Measurements from ENCODE around the gene DAP3.
"Not testable (repeated sequence)": the region's sequence is repeated elsewhere in the genome, so short reads cannot be mapped to it uniquely, and the experiment has no call there.

Gene DAP3

DNA sequence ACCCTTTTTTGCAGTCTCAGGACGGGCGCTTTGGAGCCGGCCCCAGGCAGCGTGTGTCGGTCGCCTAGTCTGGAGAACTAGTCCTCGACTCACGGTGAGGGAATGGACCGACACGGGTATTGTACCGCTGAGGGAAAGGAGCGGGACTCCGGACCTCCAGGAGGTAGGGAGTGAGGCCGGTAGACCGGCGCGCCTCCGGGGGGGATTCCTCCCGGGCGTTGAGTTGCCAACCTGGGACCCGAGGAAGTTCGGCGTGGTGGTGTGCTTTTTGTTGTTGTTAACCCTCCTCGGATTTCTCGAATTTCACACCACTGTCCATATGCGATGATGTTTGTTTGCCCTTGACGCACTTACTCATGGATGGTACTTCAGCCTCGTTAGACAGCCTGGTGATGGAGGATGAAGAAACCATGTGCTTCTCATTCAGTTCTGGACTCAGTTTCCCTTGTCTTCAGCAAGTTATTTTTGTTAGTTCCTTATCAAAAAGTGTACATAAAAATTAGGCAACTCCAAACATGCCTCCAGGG, at the start of gene DAP3:
Gene DAP3 (plus strand): TSS at position 11 of the 527 bp plus-strand sequence. CDS start 20,689 bp downstream, outside the sequence.
- DNase-seq: not testable (repeated sequence)

DNA sequence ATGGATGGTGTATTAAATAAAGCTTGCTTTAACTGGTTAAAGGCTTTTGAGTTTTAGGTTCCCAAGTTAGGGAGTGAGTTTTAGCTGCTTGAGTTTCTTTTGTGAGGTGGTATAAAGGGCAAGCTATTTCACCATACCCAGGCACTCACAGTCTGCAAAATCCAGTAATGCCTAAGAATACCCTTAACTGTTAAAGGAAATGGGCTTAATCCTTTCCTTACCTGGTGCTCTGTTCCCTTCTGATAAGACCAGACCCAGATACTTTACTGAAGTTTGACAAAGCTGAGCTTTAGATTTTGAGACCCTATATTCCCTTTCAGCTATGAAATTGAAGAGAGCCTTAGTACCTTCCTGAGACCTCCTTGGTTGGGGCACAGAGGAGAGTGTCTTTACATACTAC, 48.5 kb upstream of the DAP3 start:
- no peak for DNase-seq

DNA sequence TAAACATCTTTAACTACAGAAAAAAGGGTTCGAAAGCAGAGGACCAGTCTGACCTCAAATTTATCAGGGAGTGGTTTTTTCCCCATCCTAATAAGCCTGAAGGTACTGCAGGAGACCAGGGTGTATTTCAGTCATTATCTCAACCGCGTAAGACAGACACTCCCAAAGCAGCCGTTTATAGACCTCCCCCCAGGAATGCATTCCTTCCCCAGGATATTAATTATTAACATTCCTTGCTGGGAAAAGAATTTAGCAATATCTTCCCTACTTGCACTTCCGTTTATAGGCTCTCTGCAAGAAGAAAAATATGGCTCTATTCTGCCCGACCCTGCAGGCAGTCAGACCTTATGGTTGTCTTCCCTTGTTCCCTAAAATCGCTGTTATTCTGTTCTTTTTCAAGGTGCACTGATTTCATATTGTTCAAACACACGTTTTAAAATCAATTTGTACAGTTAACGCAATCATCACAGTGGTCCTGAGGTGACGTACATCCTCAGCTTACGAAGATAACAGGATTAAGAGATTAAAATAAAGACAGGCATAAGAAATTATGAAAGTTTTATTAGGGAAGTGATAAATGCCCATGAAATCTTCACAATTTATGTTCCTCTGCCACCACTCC, 46.2 kb upstream of the DAP3 start:
- DNase-seq: not testable (repeated sequence)

DNA sequence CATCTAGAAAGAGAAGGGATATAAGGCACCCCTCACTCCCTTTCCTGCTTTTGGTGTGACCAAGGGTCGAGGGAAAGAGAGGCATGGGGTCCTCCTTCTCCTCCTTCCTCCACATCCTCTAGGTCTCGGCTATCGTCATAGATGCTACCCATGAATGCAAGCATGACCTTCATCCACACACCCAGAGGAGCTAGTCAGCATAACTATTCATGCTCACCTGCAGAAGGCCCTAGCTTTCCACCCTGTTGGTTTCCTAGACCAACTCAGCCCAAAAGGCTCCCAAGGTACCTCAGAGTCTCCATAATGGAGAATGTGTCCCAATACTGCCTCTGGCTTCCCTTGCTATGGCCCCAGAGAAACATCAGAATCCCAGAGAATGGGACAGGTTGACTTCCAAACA, 45.7 kb upstream of the DAP3 start:
- no peak for DNase-seq

DNA sequence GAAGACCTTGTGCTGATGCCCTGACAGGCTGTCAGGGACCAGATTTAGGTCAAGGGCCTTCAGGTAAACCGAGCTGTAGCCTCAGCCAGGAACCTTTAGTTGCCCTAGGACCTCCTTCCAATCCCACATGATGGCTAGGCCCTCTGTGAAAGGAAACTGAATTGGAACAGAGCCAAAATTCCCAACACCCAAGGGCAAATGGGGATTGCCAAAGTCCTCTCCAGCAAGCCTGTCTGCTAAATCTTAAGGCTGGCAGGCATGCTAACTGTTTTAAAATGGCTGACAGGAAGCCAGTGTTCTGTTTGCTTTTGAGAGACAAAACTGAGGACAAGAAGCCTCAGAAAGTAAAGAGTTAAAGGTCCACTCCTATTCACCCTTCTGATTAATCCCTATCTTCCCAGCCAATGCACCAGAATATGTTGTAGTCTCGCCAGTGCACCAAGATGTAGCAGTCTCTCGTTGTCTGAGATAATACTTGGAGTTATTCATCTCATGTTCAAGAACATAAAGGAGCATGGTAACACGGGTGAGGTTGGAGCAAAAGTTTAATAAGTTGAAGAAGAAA, 43.8 kb upstream of the DAP3 start:
- no peak for DNase-seq

DNA sequence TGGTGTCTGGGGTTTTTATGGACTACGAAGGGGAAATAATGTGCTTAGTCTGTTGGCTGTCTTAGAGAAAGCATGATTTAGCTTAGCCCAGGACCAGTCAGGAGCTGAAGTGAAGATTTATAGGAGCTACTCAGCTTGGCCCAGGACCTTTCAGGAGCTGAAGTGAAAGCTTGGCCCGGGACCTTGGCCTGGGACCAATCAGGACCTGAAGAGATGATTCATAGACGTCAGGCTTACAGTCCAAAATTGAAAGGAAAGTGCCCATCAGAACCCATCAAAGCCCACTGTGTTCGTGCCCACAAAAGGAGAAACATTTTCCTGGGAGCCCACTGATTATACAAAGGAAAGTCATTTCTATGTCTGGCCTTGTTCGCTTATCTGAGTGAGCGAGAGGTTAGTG, 43.2 kb upstream of the DAP3 start:
- no peak for DNase-seq

DNA sequence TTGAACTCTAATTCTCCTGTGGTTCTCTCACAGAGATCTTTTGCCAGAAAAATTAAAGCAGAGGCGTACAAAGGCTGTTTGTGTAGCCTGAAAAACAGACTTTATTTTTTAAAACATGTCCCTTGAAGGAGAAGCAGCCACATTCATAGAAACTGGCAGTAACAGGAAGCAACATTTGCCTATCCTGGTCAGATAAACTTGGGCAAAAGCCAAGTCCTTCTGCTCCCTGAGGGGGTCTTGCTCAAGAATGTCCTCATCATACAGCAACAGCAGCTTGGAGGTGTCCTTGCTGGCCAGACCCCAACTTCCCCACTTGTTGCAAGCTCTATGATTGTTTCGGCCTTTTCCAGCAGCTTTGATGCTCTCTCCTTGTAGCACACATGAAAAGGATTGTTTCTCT, 42.6 kb upstream of the DAP3 start:
- DNase-seq: no peak

DNA sequence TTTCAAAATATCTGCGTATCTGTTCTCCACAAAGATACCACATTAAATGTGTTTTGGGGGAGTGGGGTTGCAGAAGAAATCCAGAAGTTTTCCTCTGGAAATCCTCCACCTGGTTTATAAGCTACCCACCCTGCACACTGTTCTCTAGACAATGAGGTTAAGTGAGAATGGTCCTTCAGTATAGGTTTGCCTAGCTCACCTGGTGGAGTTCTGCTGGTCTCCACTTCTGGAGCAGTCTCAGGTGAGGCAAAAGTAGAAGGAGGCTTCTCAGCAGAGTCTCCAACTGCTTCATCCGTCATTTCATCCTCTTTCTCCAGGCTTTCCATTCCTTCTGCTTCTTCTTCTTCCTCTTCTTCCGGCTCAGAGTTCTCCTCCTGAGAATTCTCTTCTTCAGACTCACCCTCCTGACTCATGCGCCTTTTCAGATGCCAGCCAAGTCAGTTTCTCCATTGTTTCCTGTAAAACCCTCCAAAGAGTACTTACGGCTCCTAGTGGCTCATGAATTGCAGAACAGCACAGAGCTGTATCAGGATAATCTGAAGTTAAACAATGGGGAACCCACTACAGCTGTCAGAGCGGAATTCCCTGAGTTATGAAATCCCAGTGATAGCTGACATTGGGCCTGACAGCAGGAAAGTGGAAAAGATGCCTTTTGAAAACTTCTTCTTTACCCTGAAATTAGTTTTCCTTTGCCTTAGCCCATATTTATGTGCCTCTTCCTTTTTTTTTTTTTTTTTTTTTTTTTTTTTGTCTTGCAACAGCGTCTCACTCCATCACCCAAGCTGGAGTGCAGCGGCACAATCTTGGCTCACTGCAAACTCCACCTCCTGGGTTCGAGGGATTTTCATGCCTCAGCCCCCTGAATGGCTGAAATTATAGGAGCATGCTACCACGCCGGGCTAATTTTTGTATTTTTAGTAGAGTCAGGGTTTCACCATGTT, 40.4 kb upstream of the DAP3 start:
- peak; percentile 15 for DNase-seq

DNA sequence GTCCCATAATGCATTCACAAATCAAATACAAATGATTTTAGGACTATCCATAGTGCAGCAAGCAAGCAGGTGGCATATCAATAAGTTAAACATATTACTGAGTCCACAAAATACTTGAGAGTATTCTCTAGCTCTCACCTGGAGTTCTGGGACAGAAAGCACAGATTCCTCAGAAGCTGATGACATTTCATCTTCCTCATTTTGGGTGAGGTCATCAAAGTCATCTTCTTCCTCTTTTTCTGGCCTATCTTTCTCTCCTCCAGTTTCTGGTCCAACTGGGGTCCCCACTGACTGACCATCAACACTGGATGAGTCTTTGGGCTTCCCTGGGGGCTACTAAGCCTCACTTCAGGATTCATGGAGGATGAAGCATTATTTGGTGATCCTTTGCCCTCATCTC, 39.2 kb upstream of the DAP3 start:
- no peak for DNase-seq

DNA sequence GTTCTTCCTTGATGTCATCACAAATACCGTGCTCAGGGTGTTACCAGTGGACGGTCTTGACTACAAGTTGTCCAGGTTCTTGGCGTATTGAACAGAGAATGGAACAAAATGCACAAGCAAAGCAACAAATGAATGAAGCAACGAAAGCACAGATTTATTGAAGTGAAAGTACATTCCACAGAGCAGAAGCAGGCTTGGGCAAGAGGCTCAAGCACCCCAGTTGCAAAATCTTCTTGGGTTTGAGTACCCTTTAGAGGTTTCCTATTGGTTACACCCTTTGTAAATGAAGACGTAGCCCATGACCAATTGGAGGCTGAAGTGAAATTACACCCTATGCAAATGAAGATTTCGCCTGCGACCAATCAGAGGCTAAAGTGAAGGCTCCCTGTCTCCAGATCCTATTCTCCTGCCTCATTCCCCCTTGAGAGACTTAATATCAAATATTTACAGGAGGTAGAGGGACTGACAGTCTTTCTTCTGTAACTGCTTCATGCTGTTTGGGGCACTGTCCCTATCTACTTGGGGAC, 38.6 kb upstream of the DAP3 start:
- DNase-seq: no peak

DNA sequence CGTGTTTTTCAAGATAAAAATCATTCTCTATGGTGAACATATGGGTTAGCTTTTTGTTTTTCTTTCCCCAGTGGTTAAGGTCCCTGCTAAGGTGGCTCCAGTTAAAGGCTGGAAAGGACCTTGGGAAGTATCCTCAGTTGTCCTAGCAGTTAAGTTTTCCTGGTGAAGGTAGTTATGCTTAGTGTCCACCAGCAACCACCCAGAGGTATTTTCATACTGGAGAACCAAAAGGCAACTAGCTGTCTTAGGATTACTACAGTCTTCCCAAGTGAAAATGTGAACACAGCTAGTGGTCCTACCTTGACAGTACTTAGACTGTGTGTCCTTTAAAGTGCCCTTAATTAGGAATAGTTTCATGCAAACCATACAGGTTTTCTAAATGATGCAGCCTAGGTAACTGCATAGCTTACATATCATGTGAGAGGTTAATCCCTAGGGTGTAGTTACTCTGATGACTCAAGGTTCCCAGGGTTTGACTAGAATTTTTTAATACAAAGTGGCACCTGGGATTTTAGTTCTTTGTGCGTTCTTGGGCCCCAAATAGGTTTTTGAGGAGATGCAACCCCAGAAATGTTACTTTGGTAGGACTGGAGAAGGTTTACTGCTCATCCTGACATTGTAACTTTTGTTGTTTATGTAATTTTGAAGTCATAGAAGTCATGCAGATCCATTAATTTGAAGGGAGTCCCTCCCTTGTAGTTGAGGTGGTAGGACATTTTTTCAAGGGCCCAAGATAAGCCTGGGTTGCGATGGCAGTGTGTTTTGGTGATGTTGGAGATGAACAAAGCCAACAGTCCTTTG, 36.8 kb upstream of the DAP3 start:
- DNase-seq: no peak

DNA sequence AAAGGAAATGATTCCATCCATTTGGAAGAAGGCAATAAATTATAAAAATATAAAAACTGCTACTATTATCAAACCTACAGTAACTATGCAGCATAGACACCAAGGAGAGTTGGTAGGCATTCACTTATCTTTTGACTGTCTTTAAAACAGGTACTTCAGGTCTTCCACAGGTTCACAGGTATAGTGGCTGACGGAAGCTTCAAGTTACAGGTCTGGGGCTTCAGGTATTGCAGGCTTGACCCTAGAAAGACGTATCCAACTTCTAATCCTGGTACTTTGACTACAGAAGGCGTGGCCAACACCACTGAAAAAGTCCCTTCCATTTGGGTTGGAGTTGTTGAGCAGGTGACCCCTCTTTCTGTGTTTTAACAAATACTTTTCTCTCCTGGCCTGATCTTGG, 35.9 kb upstream of the DAP3 start:
- DNase-seq: no peak

DNA sequence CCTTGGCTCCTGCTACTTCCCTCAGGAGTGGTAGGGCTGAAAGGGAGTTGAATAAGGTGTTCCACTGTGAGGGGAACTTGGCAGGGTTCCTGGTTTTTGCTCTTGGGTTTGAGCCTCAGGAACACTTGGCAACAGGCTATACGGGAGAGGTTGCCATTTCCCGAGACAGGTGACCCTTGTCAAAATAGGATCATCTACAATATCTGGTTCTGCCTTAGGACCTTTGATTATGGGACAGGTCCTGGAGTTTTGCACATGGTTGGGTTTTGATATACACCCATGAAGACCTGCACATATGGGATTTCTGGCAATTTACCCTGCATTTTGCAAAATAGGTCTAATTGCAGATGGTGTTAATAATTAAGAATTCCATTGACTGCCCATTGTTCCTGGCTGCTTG, 31.4 kb upstream of the DAP3 start:
- DNase-seq: no peak

DNA sequence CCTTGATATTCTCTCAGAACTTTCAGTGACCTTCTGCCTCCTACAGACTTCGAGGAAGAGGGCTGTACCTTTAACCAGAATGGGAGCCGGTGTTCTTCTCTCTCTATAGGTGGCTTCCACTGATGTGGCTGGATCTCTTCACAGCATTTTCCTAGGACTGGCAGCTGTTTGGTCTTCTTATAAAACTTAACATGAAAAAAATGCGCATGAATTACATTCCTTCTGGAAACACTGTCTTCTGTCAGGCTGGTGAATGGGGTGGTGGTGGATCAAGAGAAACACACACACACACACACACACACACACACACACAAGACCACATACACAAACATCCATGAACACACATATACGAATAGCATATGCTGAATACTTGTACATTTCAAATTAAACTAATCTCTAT, 27.7 kb upstream of the DAP3 start:
- not testable (repeated sequence) for DNase-seq

DNA sequence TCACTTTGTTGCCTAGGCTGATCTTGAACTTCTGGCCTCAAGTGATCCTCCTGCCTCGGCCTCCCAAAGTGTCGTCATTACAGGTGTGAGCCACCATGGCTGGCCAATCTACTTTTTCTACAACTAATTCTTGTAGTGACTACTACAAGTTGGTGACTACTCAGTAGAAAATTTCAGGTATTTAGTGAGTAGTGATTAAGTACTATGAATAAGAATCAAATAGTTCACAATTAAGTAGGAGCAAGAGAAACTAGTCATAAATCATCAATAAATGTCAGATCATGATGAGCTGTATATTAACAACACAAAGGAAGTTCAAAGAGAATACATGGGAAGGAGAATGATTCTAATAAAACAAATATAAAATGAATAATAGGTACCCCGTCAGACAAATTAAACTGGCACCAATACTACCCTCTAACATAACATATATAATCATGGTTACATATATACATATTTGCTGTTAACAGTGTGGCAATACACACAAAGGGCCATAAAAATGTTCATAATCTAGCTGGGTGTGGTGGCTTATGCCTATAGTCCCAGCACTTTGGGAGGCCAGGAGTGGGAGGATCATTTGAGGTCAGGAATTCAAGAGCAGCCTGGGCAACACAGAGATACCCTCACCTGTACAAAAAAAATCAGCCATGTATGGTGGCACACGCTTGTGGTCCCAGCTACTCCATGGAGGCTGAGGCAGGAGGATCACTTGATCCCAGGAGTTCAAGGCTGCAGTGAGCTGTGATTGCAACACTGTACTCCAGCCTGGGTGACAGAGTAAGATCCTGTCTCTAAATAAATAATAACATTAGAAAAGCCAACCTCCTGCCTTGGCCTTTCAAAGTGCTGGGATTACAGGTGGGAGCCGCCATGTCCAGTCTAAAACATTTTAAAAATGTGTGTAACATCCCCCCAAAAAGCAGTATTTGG, 19.4 kb upstream of the DAP3 start:
- DNase-seq: no peak

DNA sequence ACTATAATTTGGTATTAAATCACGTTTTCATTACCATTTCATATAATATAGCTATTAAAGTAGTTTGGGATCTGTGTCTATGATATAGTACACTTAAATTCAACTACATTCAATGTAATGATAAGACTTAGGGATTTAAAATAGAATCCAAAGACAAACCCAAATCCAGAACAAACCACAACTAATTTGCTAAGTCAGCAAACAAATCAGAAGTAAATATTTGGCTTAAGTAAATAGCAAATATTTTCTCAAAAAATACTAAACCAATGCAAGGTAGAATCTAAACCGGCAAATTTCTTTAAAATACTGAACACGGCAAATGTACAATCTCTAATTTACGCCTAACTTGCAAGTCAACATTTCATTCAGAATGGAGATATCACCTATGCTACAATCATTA, 17.1 kb upstream of the DAP3 start:
- DNase-seq: no peak

DNA sequence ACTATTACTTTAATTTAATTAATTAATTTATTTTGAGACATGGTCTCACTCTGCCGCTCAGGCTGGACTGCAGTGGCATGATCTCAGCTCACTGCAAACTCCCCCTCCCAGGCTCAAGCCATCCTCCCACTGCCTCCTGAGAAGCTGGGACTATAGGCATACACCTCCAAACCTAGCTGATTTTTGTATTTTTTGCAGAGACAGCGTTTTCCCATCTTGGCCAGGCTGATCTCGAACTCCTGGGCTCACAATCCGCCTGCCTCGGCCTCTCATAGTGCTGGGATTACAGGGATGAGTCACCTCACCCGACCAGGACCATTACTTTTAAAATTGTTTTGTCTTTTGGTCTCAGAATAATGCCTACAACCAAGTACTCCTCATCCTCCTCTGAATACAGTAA, 15.9 kb upstream of the DAP3 start:
- no peak for DNase-seq

DNA sequence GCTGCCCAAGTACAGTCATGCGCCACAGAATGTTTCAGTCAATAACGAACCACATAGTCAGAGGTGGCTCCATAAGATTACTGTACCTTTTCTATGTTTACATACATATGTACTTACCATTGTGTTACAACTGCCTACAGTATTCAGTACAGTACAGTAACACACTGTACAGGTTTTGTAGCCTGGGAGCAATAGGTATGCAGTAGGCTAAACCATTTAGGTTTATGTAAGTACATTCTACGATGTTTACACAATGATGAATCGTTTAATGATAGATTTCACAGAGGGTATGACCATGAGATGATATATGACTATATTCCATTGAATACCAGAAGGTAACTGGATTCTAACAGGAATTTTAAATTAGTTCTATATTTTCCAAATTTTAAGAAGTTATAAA, 10.9 kb upstream of the DAP3 start:
- no peak for DNase-seq

DNA sequence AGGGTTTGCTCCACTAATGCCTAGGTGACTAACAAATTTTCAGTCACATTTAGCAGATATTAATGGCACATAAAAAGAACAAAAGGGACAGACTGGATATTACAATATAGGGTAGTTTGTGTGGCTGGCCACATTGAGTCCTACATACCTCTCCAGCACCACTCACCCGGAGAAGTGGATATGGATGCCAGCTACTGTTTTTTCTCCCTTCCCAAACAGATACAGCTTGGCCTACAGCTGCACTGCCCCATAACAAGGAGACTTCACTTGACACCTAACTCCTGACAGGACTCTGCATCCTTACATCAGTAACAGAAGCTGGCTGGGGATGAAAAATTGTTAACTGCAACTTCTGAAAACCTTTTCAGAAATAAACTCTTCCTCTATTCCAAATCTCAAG, 9.9 kb upstream of the DAP3 start:
- not testable (repeated sequence) for DNase-seq

DNA sequence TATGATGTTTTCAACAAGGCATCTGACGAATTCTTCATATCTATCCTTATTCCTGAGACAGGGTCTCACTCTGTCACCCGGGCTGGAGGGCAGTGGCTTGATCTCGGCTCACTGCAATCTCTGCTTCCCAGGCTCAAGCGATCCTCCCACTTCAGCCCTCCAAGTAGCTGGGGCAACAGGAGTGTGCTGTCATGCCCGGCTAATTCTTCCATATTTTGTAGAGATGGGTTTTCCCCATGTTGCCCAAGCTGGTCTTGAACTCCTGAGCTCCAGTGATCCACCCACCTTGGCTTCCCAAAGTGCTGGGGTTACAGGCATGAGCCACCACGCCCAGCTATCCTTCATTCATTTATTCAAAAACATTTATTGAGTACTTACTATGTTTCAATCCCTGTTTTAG, 8.4 kb upstream of the DAP3 start:
- no peak for DNase-seq

DNA sequence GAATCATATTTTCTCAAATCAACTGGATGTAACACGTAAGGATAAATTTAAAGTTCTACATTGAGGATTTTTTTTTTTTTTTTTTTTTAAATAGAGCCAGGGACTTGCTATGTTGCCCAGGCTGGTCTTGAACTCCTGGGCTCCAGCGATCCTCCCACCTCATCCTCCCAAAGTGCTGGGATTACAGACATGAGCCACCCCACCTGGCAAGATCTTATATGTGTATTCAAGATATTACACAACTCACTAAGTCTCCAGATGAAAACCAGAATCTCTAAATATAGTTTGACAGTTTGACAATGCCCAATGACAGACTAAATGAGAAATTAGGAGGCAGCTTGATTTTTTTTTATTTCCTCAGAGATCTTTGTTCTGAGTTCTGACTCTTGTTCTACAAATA, 7.1 kb upstream of the DAP3 start:
- DNase-seq: no peak
